Sigmoid colon (tissue), 7 donors: Measurements from ENCODE around the gene ERGIC2. TPM values are rescaled to one million over a fixed set of nuclear protein-coding genes. Genes with fewer than 3 reads are reported as not detected.

Experiments used
- DNase-seq: peaks from one replicate; pipeline ENCODE4 v3.0.0-alpha.2; 2019
- H3K27ac ChIP-seq, 4 donors: fragments of 200-600 bp; sonication (generic); one replicate each; pipeline ENCODE4 v1.5.1; 2016 to 2019; ENCODE audit warnings: mild to moderate bottlenecking in 1 of 4
- H3K27me3 ChIP-seq, 3 donors: fragments of 200-600 bp; sonication (generic); one replicate each; pipeline ENCODE4 v1.5.1; 2019; ENCODE audit warnings: mild to moderate bottlenecking in 1 of 3
- H3K36me3 ChIP-seq, 4 donors: fragments of 200-600 bp; sonication (generic); one replicate each; pipeline ENCODE4 v1.5.1; 2016 to 2019
- H3K4me1 ChIP-seq, 4 donors: fragments of 200-600 bp; sonication (generic); one replicate each; pipeline ENCODE4 v1.5.1; 2017 to 2019
- H3K4me3 ChIP-seq, 4 donors: fragments of 200-600 bp; sonication (generic); one replicate each; pipeline ENCODE4 v1.5.1; 2017 to 2019; ENCODE audit warnings: mild to moderate bottlenecking in 2 of 4, moderate library complexity in 1 of 4
- H3K9me3 ChIP-seq, 4 donors: fragments of 200-600 bp in 3 of 4; sonication (generic) in 3 of 4; one replicate each; pipeline versions ENCODE4 v1.5.1 to v1.6.1; 2013 to 2019
- EP300 ChIP-seq, 4 donors: sonication (generic); formaldehyde crosslinking; IDR thresholded peaks; one replicate each; pipeline ENCODE4 v1.6.1; 2017; ENCODE audit warnings: antibody characterized with exemption in 4 of 4
- POLR2A ChIP-seq, 2 donors: fragments of 450-650 bp; IDR thresholded peaks; one replicate each; pipeline ENCODE4 v1.6.1; 2016; ENCODE audit warnings: antibody characterized with exemption in 2 of 2, mild to moderate bottlenecking in 2 of 2, moderate library complexity in 2 of 2
- POLR2AphosphoS5 ChIP-seq, 4 donors: sonication (generic); formaldehyde crosslinking; IDR thresholded peaks; one replicate each; pipeline ENCODE4 v1.6.1; 2017; ENCODE audit warnings: antibody characterized with exemption in 4 of 4
- WGBS, 2 donors: extraction: QIAGEN DNeasy Blood & Tissue Kit; methylation state at CpG; one replicate each; pipeline ENCODE4 v1.1.7; 2013; 5-methylcytosine and 5-hydroxymethylcytosine counted together
- intact Hi-C: fragments of 100-400 bp; cut with DNase I; formaldehyde crosslinking; loops from one replicate; pipeline ENCODE4 v1.15.1; 2023
- polyA plus RNA-seq, 3 donors: library from polyadenylated mRNA; stranded (reverse); fragments of 200-250 nt; gene quantifications; one replicate each; pipeline ENCODE4 v1.2.3, GENCODE V29; 2013
- total RNA-seq, 4 donors: library from RNA; depleted of rRNA; stranded (reverse); fragments of >200 nt; gene quantifications; one replicate each; pipeline ENCODE4 v1.1.0, GENCODE V29; 2016
- TF ChIP-seq, protein P1 (sequence below), 4 experiments: fragments of 450-650 bp in 3 of 4; fragments of 200-600 bp in 1 of 4; IDR thresholded peaks; one replicate each; pipeline ENCODE4 v1.5.1; 2016 to 2019; ENCODE audit warnings: antibody characterized with exemption in 4 of 4, mild to moderate bottlenecking in 3 of 4, moderate library complexity in 2 of 4
- donor health status: healthy with polysubstance abuse.
- donor health status: Bipolar disorder and iron deficiency.
- donor health status: healthy.

Gene ERGIC2
- total and polyA plus RNA-seq, 7 donors = 14.8 to 81.7 (median 62.3) TPM

DNA sequence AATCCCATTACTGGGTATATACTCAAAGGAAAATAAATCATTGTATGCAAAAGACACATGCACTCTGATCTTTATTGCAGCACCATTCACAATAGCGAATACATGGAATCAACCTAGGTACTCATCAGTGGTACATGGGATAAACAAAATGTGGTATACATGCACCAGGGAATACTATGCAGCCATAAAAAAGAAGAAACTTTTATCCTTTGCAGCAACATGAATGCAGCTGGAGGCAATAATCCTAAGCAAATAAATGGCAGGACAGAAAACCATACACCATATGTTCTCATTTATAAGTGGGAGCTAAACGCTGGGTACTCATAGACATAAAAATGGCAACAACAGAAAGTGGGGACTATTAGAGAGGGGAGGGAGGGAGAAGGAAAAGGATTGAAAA is 15.9 kb downstream of the ERGIC2 start:
- H3K4me3 ChIP-seq = no peak overlapping the region
- H3K4me1 ChIP-seq = no peaks in the 10 kb centered on the region
- H3K36me3 ChIP-seq = peaks cover 0 to 64% (median 2%) of the 10 kb centered on the region in 4 donors
- no peaks in the 10 kb centered on the region for H3K27me3 ChIP-seq
- 98 to 99% methylated on average over 2 of the region's 2 CpGs for WGBS, 2 donors
- TF ChIP-seq POLR2A (IDR thresholded peaks at IDR 0.05) = no peak
- TF ChIP-seq, protein P1, sequence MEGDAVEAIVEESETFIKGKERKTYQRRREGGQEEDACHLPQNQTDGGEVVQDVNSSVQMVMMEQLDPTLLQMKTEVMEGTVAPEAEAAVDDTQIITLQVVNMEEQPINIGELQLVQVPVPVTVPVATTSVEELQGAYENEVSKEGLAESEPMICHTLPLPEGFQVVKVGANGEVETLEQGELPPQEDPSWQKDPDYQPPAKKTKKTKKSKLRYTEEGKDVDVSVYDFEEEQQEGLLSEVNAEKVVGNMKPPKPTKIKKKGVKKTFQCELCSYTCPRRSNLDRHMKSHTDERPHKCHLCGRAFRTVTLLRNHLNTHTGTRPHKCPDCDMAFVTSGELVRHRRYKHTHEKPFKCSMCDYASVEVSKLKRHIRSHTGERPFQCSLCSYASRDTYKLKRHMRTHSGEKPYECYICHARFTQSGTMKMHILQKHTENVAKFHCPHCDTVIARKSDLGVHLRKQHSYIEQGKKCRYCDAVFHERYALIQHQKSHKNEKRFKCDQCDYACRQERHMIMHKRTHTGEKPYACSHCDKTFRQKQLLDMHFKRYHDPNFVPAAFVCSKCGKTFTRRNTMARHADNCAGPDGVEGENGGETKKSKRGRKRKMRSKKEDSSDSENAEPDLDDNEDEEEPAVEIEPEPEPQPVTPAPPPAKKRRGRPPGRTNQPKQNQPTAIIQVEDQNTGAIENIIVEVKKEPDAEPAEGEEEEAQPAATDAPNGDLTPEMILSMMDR (IDR thresholded peaks at IDR 0.05) = no peak
- no peak for TF ChIP-seq POLR2AphosphoS5 (IDR thresholded peaks at IDR 0.05)
- no peak for TF ChIP-seq EP300 (IDR thresholded peaks at IDR 0.05)
- H3K27ac ChIP-seq = no peak overlapping the region
- no peaks in the 10 kb centered on the region for H3K9me3 ChIP-seq
- intact Hi-C loops = no loop called here
- DNase-seq = no peak

DNA sequence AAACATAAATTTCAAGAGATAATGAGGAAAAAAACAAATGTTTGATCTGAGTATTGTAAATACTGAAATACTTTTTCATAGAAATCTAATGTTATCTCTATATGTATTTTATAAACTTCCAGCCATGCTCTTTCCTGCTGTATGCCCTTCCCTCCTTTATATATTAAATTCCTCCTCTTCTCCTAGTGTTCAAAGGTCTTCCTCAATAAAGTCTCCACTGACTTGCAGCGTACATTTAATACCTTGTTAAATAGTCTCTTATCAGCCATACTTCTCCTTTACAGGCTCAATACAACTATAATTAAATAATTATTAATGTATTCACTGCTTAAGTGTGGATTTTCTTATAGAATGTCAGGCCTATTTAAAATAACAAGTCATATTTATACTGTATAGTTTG is 26.0 kb downstream of the ERGIC2 start:
- no peaks in the 10 kb centered on the region for H3K27me3 ChIP-seq
- peaks cover 0 to 54% (median 0%) of the 10 kb centered on the region in 4 donors for H3K36me3 ChIP-seq
- no peak for DNase-seq
- H3K4me3 ChIP-seq = no peak overlapping the region
- intact Hi-C loops = no loop called here
- H3K27ac ChIP-seq = no peak overlapping the region
- no peaks in the 10 kb centered on the region for H3K9me3 ChIP-seq
- 26 to 69% methylated on average over 1 of the region's 1 CpG for WGBS, 2 donors
- peaks cover 0 to 7% (median 2%) of the 10 kb centered on the region in 4 donors for H3K4me1 ChIP-seq
- TF ChIP-seq EP300 (IDR thresholded peaks at IDR 0.05) = no peak
- TF ChIP-seq, protein P1 (IDR thresholded peaks at IDR 0.05) = no peak
- TF ChIP-seq POLR2A (IDR thresholded peaks at IDR 0.05) = no peak
- TF ChIP-seq POLR2AphosphoS5 (IDR thresholded peaks at IDR 0.05) = no peak

DNA sequence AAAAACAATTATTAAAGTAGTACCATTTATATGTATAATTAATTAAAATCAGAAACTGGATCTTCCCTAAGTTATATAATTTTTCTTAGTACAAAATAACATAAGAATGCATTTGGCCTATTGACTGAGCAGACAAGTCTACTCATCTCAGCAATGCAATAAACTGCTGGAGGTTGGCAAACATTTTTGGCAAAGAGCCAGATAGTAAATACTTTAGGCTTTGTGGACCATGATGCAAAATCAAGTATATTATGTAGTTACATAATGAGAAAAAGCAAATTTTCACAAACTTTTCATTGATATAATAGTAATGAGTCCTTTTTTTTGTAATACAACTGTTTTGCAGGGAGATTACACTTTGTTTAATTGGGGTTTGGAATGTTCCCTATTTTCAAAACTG is 30.9 kb downstream of the ERGIC2 start:
- intact Hi-C loops = no loop called here
- Histone ChIP-seq H3K27ac (no peak overlapping the region), H3K4me3 (no peak overlapping the region), H3K36me3 (peaks cover 0 to 61% (median 0%) of the 10 kb centered on the region in 4 donors), H3K4me1 (peaks cover 0 to 12% (median 4%) of the 10 kb centered on the region in 4 donors), H3K27me3 (no peaks in the 10 kb centered on the region), H3K9me3 (no peaks in the 10 kb centered on the region)
- TF ChIP-seq EP300 (IDR thresholded peaks at IDR 0.05) = no peak
- peak in 1 of 4 donors; percentile 37 for TF ChIP-seq POLR2AphosphoS5 (IDR thresholded peaks at IDR 0.05)
- DNase-seq = no peak

DNA sequence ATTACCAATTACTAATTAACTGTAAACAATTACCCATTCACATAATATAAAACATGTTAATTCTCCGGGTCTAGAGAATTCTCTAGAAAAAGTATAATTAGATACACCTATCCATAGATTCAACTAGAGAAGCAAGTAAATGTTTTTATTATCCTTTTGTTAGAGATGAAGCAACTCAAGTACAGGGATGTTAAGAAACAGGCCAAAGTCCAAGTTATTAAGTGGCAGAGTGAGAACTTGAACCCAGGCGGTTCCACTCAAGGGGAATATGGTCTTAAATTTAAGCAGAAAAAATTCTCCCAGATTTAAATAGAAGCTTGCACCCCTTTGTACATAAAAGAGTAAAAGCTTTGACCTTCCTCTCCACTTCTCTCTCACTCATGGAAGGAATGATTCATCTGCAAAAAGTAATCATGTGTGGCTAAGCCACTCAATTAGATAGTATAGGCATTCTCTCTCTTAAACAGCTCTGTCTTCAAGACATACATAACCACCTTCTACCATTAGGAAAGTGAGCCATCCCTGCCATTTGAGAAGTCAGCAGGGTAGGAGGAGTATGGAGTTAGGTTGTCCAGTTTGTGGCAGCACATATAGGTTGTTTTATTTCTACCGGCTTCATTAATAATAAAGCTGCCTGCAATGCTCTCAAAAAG is 34.1 kb downstream of the ERGIC2 start:
- TF ChIP-seq EP300 (IDR thresholded peaks at IDR 0.05) (no peak), POLR2AphosphoS5 (IDR thresholded peaks at IDR 0.05) (no peak), POLR2A (IDR thresholded peaks at IDR 0.05) (no peak)
- TF ChIP-seq, protein P1 (IDR thresholded peaks at IDR 0.05) = no peak
- peaks cover 0 to 71% (median 0%) of the 10 kb centered on the region in 4 donors for H3K36me3 ChIP-seq
- H3K9me3 ChIP-seq = no peaks in the 10 kb centered on the region
- no peak overlapping the region for H3K4me3 ChIP-seq
- 50 to 87% methylated on average over 3 of the region's 3 CpGs for WGBS, 2 donors
- no peaks in the 10 kb centered on the region for H3K27me3 ChIP-seq
- no peak overlapping the region for H3K27ac ChIP-seq
- intact Hi-C loops = no loop called here
- no peak for DNase-seq
- H3K4me1 ChIP-seq = peaks cover 0 to 12% (median 4%) of the 10 kb centered on the region in 4 donors

DNA sequence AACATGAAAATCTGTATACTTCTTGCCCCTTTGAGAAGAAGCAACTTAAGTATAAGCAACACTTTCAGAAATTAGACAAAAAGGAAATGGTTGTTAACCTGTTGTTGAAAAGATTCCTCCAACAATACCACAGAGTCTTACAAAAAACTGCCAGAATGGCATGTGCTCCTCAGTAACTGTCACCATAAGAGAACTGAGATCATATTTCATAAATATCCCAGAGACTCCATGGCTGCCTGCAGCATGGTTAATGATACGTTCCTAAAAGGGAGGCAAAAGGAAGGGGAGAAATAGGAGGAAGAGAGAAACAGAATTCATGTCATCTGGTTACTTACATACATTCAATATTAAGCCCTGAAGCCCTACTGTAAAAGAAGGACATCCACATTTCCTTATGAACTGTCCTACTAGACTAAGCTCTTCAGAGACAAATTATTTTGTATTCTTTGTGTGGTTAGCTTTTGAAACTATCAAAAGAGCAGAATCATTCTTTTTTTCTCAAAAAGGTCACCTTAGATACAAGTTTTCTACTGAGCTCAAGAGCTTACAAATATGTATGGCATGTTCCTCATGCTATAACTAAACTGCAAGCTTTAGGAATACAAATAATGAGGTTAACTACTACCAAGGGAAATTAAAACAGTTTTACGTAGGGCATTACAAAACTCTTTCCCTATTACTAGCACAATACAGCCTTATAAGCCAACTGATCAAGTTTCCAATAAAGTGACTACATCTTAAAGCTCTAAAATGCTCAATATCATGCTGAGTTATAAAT is 37.8 kb downstream of the ERGIC2 start:
- WGBS, 2 donors = 94% methylated on average over 2 of the region's 2 CpGs
- TF ChIP-seq POLR2A (IDR thresholded peaks at IDR 0.05) = no peak
- TF ChIP-seq POLR2AphosphoS5 (IDR thresholded peaks at IDR 0.05) = no peak
- TF ChIP-seq, protein P1 (IDR thresholded peaks at IDR 0.05) = no peak
- no peak for TF ChIP-seq EP300 (IDR thresholded peaks at IDR 0.05)
- H3K27me3 ChIP-seq = no peaks in the 10 kb centered on the region
- H3K9me3 ChIP-seq = no peaks in the 10 kb centered on the region
- intact Hi-C loops = no loop called here
- no peak overlapping the region for H3K27ac ChIP-seq
- no peak overlapping the region for H3K4me3 ChIP-seq
- H3K36me3 ChIP-seq = peaks cover 0 to 80% (median 0%) of the 10 kb centered on the region in 4 donors
- H3K4me1 ChIP-seq = no peaks in the 10 kb centered on the region
- no peak for DNase-seq
